K562 (cell line): ENCODE data around the gene PHF20. TPM values are rescaled to one million over a fixed set of nuclear protein-coding genes. Genes with fewer than 3 reads are reported as not detected.

ENCODE experiments used
- ATAC-seq: fragments of 200-7000 bp; cut with Tn5 transposase; 3 replicates; pipeline ENCODE4 v1.9.1; 2020; ENCODE audit warnings: moderate library complexity
- BruUV-seq: library from RNA; stranded (reverse); fragments of 400-500 nt; replicated peaks from 2 replicates; lab custom pipeline; 2021; lab: Mats Ljungman, UMichigan
- CTCF ChIA-PET: fragments of 300-600 bp; formaldehyde crosslinking; extraction: SDS; loops from one replicate; lab custom pipeline; 2021; ENCODE audit warnings: low intra/inter-chr PET ratio; lab: Yijun Ruan, JAX
- POLR2A ChIA-PET: fragments of 300-600, 350-650 bp; sonication (Branson Sonifier 250); formaldehyde crosslinking; extraction: SDS; loops from one replicate; lab custom pipeline; 2021; ENCODE audit warnings: antibody characterized with exemption, inconsistent platforms; lab: Yijun Ruan, JAX
- DNase-seq, 4 experiments: peaks; one replicate each; pipeline versions ENCODE4 v3.0.0 to v3.0.0-alpha.2; 2011 to 2018; ENCODE audit warnings: low spot score in 3 of 4, mixed read lengths in 3 of 4; ENCODE audit errors: extremely low read depth in 1 of 4
- FAIRE-seq: peaks from 2 replicates; lab custom pipeline; 2011; peaks lifted over from hg19 to GRCh38; lab: Jason Lieb, UNC
- H2AFZ ChIP-seq: 2 replicates; pipeline ENCODE4 v1.6.0; 2011; ENCODE audit warnings: low read depth, low read length, control low read depth, inconsistent platforms
- H3K27ac ChIP-seq: fragments of 200-600 bp; 3 replicates; pipeline ENCODE4 v1.8.0; 2011; ENCODE audit warnings: low read depth, mild to moderate bottlenecking, control low read depth, inconsistent platforms, low read length, moderate library complexity, mixed read lengths; ENCODE audit errors: extremely low read depth
- H3K27me3 ChIP-seq, 2 experiments: fragments of 300-600 bp in 1 of 2; 2 replicates in 1 of 2; 3 replicates in 1 of 2; pipeline versions ENCODE4 v1.6.0 to v1.8.0; 2011; ENCODE audit warnings: inconsistent platforms in 2 of 2, low read length in 2 of 2, mild to moderate bottlenecking in 1 of 2, mixed read lengths in 1 of 2, moderate library complexity in 1 of 2; ENCODE audit not compliant: control insufficient read depth in 2 of 2, insufficient read depth in 2 of 2
- H3K36me3 ChIP-seq: fragments of 300-600 bp; 3 replicates; pipeline ENCODE4 v1.8.0; 2011; ENCODE audit warnings: mild to moderate bottlenecking, low read length, inconsistent platforms; ENCODE audit not compliant: control insufficient read depth, insufficient read depth
- H3K4me1 ChIP-seq, 2 experiments: fragments of 200-600 bp in 1 of 2; replicated peaks in 1 of 2; 2 replicates in 1 of 2; 3 replicates in 1 of 2; pipeline versions ENCODE4 v1.5.1 to v1.8.0; 2011; ENCODE audit warnings: inconsistent platforms in 2 of 2, low read length in 2 of 2, mild to moderate bottlenecking in 1 of 2, mixed read lengths in 1 of 2, moderate library complexity in 1 of 2; ENCODE audit not compliant: control insufficient read depth in 2 of 2, insufficient read depth in 2 of 2
- H3K4me2 ChIP-seq: 2 replicates; pipeline ENCODE4 v1.6.1; 2011; ENCODE audit warnings: low read length, control low read depth, inconsistent platforms, mixed read lengths; ENCODE audit not compliant: insufficient read depth
- H3K4me3 ChIP-seq: fragments of 200-600 bp; sonication (generic), shearing (Covaris generic); 2 replicates; pipeline ENCODE4 v1.5.1; 2016; ENCODE audit warnings: control low read depth, inconsistent platforms
- H3K79me2 ChIP-seq: fragments of 200-600 bp; 3 replicates; pipeline ENCODE4 v1.8.0; 2011; ENCODE audit warnings: low read length, inconsistent platforms; ENCODE audit not compliant: control insufficient read depth, insufficient read depth
- H3K9ac ChIP-seq, 2 experiments: 2 replicates each; pipeline versions ENCODE4 v1.6.0 to v1.6.1; 2011; ENCODE audit warnings: low read depth in 2 of 2, low read length in 2 of 2, control low read depth in 1 of 2, inconsistent platforms in 1 of 2, mild to moderate bottlenecking in 1 of 2, mixed read lengths in 1 of 2; ENCODE audit not compliant: insufficient read depth in 1 of 2
- H3K9me1 ChIP-seq: one replicate; pipeline ENCODE4 v1.6.0; 2011; ENCODE audit warnings: inconsistent platforms, mild to moderate bottlenecking, low read length, moderate library complexity; ENCODE audit not compliant: control insufficient read depth, insufficient read depth
- H3K9me3 ChIP-seq: replicated peaks from 2 replicates; pipeline ENCODE4 v1.5.1; 2011; ENCODE audit warnings: low read depth, low read length, inconsistent platforms; ENCODE audit not compliant: control insufficient read depth, insufficient read depth
- H4K20me1 ChIP-seq: replicated peaks from 2 replicates; pipeline ENCODE4 v1.6.1; 2011; ENCODE audit warnings: low read length, inconsistent platforms, mixed read lengths; ENCODE audit not compliant: control insufficient read depth, insufficient read depth
- POLR2G ChIP-seq: fragments of 200-400 bp; formaldehyde crosslinking; IDR thresholded peaks from 2 replicates; pipeline ENCODE4 v1.6.1; 2017; ENCODE audit warnings: low read depth, mild to moderate bottlenecking, antibody characterized with exemption, low read length, moderate library complexity
- RBM25 ChIP-seq: fragments of 200-400 bp; formaldehyde crosslinking; IDR thresholded peaks from 2 replicates; pipeline ENCODE4 v1.6.1; 2018; ENCODE audit warnings: low read length, low read depth, moderate library complexity; ENCODE audit not compliant: severe bottlenecking
- SMAD1 ChIP-seq: fragments of 150-350 bp; IDR thresholded peaks from 2 replicates; pipeline ENCODE4 v1.6.1; 2014; ENCODE audit warnings: low read length, low read depth; ENCODE audit not compliant: partially characterized antibody
- ZNF121 ChIP-seq: sonication (generic); formaldehyde crosslinking; conservative IDR thresholded peaks from 2 replicates; pipeline ENCODE4 v1.8.0; 2022; ENCODE audit warnings: missing genetic modification reagents
- ZNF668 ChIP-seq: fragments of 250-450 bp; sonication (Bioruptor Pico); IDR thresholded peaks from 2 replicates; pipeline ENCODE4 v1.8.0; 2022; ENCODE audit warnings: mild to moderate bottlenecking, inconsistent platforms
- ZNF699 ChIP-seq: fragments of 250-450 bp; sonication (Bioruptor Pico); IDR thresholded peaks from 2 replicates; pipeline ENCODE4 v1.8.0; 2021; ENCODE audit warnings: mild to moderate bottlenecking, moderate library complexity; ENCODE audit not compliant: insufficient replicate concordance
- WGBS: fragments of 100-300 bp; shearing (Covaris generic); methylation state at CpG from one replicate; pipeline ENCODE4 v1.1.6; 2016; ENCODE audit warnings: low coverage, mixed read lengths; ENCODE audit not compliant: insufficient coverage; ENCODE audit errors: missing lambda C conversion rate; 5-methylcytosine and 5-hydroxymethylcytosine counted together
- in situ Hi-C: fragments of 300-500 bp; cut with MboI; formaldehyde crosslinking; loops from 4 replicates; pipeline ENCODE4 v1.15.0; 2018; ENCODE audit warnings: inconsistent platforms, mixed read lengths
- intact Hi-C: fragments of 100-400 bp; cut with micrococcal nuclease; formaldehyde crosslinking; loops from 2 replicates; pipeline ENCODE4 v1.14.2; 2022
- polyA plus RNA-seq, 8 experiments: library from polyadenylated mRNA; depleted of rRNA in 4 of 8; stranded (reverse) in 5 of 8; unstranded in 3 of 8; fragments of >200 nt; fragmentation: Nextera tagmentation in 2 of 8; fragmentation: Illumina TruSeq in 1 of 8; extraction: Ambion mirVana in 2 of 8; extraction: Trizol in 1 of 8; gene quantifications; 2 replicates each; pipeline versions ENCODE4 v1.2.1 to v1.2.3, GENCODE V29; 2011 to 2014; ENCODE audit warnings: inconsistent platforms in 1 of 8, missing spikeins in 1 of 8
- total RNA-seq, 7 experiments: library from RNA; depleted of rRNA in 6 of 7; stranded (reverse); fragments of >200 nt in 6 of 7; fragmentation: Illumina TruSeq in 2 of 7; extraction: Trizol in 2 of 7; gene quantifications; 2 replicates each; pipeline versions ENCODE4 v1.2.1 to v1.2.3, GENCODE V29; 2011 to 2021; ENCODE audit warnings: low replicate concordance in 1 of 7

The PHF20 gene
- total and polyA plus RNA-seq, 9 of the 15 experiments (the other 6 are each of a cell fraction or from before 2014, with no cell fraction given) = 49.9 to 196 (median 70.7) TPM

DNA sequence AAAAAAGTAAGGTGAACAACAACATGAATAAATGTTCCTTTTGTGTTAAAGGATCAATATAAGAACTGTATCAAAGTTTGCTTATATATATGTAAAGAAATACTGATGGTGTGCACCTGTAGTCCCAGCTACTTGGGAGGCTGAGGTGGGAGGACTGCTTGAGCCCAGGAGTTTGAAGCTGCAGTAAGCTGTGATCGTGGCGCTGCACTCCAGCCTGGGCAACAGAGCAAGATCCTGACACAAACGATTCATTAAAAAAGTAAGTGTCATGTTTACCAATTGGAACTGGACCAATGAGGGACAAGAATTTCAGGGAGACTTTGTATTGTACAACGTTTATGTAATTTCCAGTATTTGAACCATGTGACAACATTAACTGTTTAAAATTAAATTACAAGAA lies 5.0 kb upstream of the PHF20 start:
- ChIA-PET CTCF (no interaction called here), POLR2A (interaction anchor here (0.6 kb wide), 1 partner anchor 23 kb away, joined by 3 read pairs; no protein-coding TSS in a partner anchor)
- Histone ChIP-seq H3K4me1 (peaks cover 9 to 22% of the 10 kb centered on the region in 2 experiments), H2AFZ (0 out of 2 replicates have a peak overlapping the region, but pooled peaks have one; percentile 4), H4K20me1 (no peaks in the 10 kb centered on the region), H3K79me2 (no peaks in the 10 kb centered on the region), H3K9me1 (no peaks in the 10 kb centered on the region), H3K27ac (no peak overlapping the region), H3K27me3 (no peaks in the 10 kb centered on the region), H3K4me3 (no peak overlapping the region), H3K36me3 (no peaks in the 10 kb centered on the region), H3K9me3 (no peaks in the 10 kb centered on the region), H3K4me2 (no peak overlapping the region), H3K9ac (no peak overlapping the region)
- ATAC-seq (no peak), DNase-seq (no peak), FAIRE-seq (no peak)
- no peak for TF ChIP-seq ZNF699
- TF ChIP-seq SMAD1 = no peak
- TF ChIP-seq RBM25 = peak; percentile 15
- no peak for TF ChIP-seq POLR2G
- TF ChIP-seq ZNF668 = no peak
- TF ChIP-seq ZNF121 (CRISPR knock-in tag) = peak; percentile 68
- in situ Hi-C loops = no loop called here
- 54% methylated on average over 4 of the region's 4 CpGs for WGBS
- intact Hi-C loops = no loop called here
- no TSS peak for BruUV-seq
